Dermis microvascular lymphatic vessel endothelial cell (primary cell): Measurements from ENCODE around the gene KIZ. TPM values are rescaled to one million over a fixed set of nuclear protein-coding genes. Genes with fewer than 3 reads are reported as not detected.

Source experiments
- DNase-seq, 2 donors: peaks; one replicate each; pipeline versions ENCODE4 v3.0.0 to v3.0.0-alpha.2; 2010; ENCODE audit warnings: low read depth in 2 of 2
- total RNA-seq: library from RNA; depleted of rRNA; stranded (reverse); fragments of >200 nt; gene quantifications from 2 replicates; pipeline ENCODE4 v1.2.1, GENCODE V29; 2014

The KIZ gene
- total RNA-seq, result 3.2 and 3.7 TPM in 2 replicates

- DNase-seq, result peak; percentile 61 to 95
These were observed at the start of gene KIZ for GRCh38 chr20:21125849-21126580. TSS of gene KIZ (plus strand) at chr20:21126082. CDS start at chr20:21126116, 34 bp downstream.

GRCh38 chr20:21077809-21078345, 48.0 kb upstream of the KIZ start:
- DNase-seq, result no peak

- DNase-seq, result no peak
These were observed 43.3 kb upstream of the KIZ start for GRCh38 chr20:21082584-21082983.

- no peak for DNase-seq
These were observed 42.0 kb upstream of the KIZ start for GRCh38 chr20:21083825-21084325.

GRCh38 chr20:21087862-21088540, 37.9 kb upstream of the KIZ start:
- DNase-seq, result no peak

- DNase-seq, result no peak
These were observed 36.5 kb upstream of the KIZ start for GRCh38 chr20:21089391-21089790.

GRCh38 chr20:21090111-21090618, 35.7 kb upstream of the KIZ start:
- DNase-seq, result no peak

GRCh38 chr20:21090721-21091120, 35.2 kb upstream of the KIZ start:
- no peak for DNase-seq

GRCh38 chr20:21092806-21093205, 33.1 kb upstream of the KIZ start:
- no peak for DNase-seq

GRCh38 chr20:21096321-21097043, 29.4 kb upstream of the KIZ start:
- peak in 1 of 2 donors; percentile 33 for DNase-seq

- DNase-seq, result peak in 1 of 2 donors; percentile 17
These were observed 25.9 kb upstream of the KIZ start for GRCh38 chr20:21099751-21100577.

- no peak for DNase-seq
These were observed 25.1 kb upstream of the KIZ start for GRCh38 chr20:21100578-21101452.

GRCh38 chr20:21101453-21101931, 24.4 kb upstream of the KIZ start:
- DNase-seq, result no peak

- no peak for DNase-seq
These were observed 23.8 kb upstream of the KIZ start for GRCh38 chr20:21101932-21102575.

GRCh38 chr20:21102603-21103311, 23.1 kb upstream of the KIZ start:
- DNase-seq, result peak in 1 of 2 donors; percentile 23

GRCh38 chr20:21103582-21104465, 22.1 kb upstream of the KIZ start:
- DNase-seq, result no peak

- DNase-seq, result no peak
These were observed 21.5 kb upstream of the KIZ start for GRCh38 chr20:21104466-21104761.

GRCh38 chr20:21104921-21105320, 21.0 kb upstream of the KIZ start:
- no peak for DNase-seq
